HCT116 (cell line): ENCODE measurements around the gene MAP9. TPM values are rescaled to one million over a fixed set of nuclear protein-coding genes. Genes with fewer than 3 reads are reported as not detected.

Experiments used
- ATAC-seq: fragments of 200-7000 bp; cut with Tn5 transposase; 2 replicates; pipeline ENCODE4 v1.9.1; 2020; ENCODE audit warnings: mild to moderate bottlenecking, moderate library complexity
- BruUV-seq: library from RNA; stranded (reverse); fragments of 400-500 nt; replicated peaks from 2 replicates; lab custom pipeline; 2021; lab: Mats Ljungman, UMichigan
- CTCF ChIA-PET: fragments of 300-600 bp; sonication (Branson Sonifier 250); formaldehyde crosslinking; loops from one replicate; lab custom pipeline; 2021; ENCODE audit warnings: antibody characterized with exemption; lab: Charles Lee
- POLR2A ChIA-PET: fragments of 300-600, 350-600 bp; sonication (Branson Sonifier 250); formaldehyde crosslinking; loops from one replicate; lab custom pipeline; 2021; ENCODE audit warnings: antibody characterized with exemption; lab: Charles Lee
- RAD21 ChIA-PET, 2 experiments: fragments of 300-600 bp; sonication (Branson Sonifier 250); formaldehyde crosslinking; loops; one replicate each; lab custom pipeline; 2023; ENCODE audit warnings: low total read pairs in 2 of 2; ENCODE audit not compliant: uncharacterized antibody in 2 of 2, unreplicated experiment in 2 of 2, low non-redundant PET in 1 of 2; lab: Charles Lee
- DNase-seq: peaks from one replicate; pipeline ENCODE4 v3.0.0-alpha.2; 2010; ENCODE audit warnings: low read depth, low spot score
- H2AFZ ChIP-seq: fragments of 200-600 bp; shearing (Covaris generic), sonication (generic); 2 replicates; pipeline ENCODE4 v1.6.1; 2017; ENCODE audit warnings: low read depth, mixed run types, mixed read lengths, antibody characterized with exemption, low read length; ENCODE audit not compliant: poor library complexity, severe bottlenecking
- H3K27ac ChIP-seq: 2 replicates; pipeline ENCODE4 v1.5.1; 2012; ENCODE audit warnings: low read depth, low read length
- H3K27me3 ChIP-seq: fragments of 200-600 bp; sonication (generic); 2 replicates; pipeline ENCODE4 v1.6.1; 2016; ENCODE audit warnings: mixed run types, low read length, mixed read lengths; ENCODE audit not compliant: insufficient read depth
- H3K36me3 ChIP-seq, 2 experiments: fragments of 200-500 bp in 1 of 2; fragments of 200-600 bp in 1 of 2; sonication (Bioruptor generic) in 1 of 2; sonication (generic) in 1 of 2; 2 replicates each; pipeline versions ENCODE4 v1.5.1 to v1.6.1; 2014 to 2016; ENCODE audit warnings: low read length in 2 of 2, inconsistent platforms in 1 of 2, mixed read lengths in 1 of 2, mixed run types in 1 of 2; ENCODE audit not compliant: insufficient read depth in 2 of 2, control insufficient read depth in 1 of 2
- H3K4me1 ChIP-seq, 2 experiments: fragments of 200-600 bp in 1 of 2; sonication (generic) in 1 of 2; 2 replicates each; pipeline versions ENCODE4 v1.5.1 to v1.6.1; 2012 to 2017; ENCODE audit warnings: low read length in 2 of 2, inconsistent platforms in 1 of 2, mild to moderate bottlenecking in 1 of 2, mixed read lengths in 1 of 2, mixed run types in 1 of 2, moderate library complexity in 1 of 2; ENCODE audit not compliant: insufficient read depth in 2 of 2, control insufficient read depth in 1 of 2
- H3K4me2 ChIP-seq: fragments of 200-600 bp; sonication (generic); 2 replicates; pipeline ENCODE4 v1.6.1; 2017; ENCODE audit warnings: mixed run types, low read length, mixed read lengths
- H3K4me3 ChIP-seq, 2 experiments: fragments of 200-600 bp in 1 of 2; sonication (generic) in 1 of 2; replicated peaks in 1 of 2; 2 replicates each; pipeline ENCODE4 v1.5.1; 2011 to 2016; ENCODE audit warnings: low read length in 2 of 2, control low read depth in 1 of 2, low read depth in 1 of 2, mild to moderate bottlenecking in 1 of 2, mixed read lengths in 1 of 2, mixed run types in 1 of 2
- H3K79me2 ChIP-seq: fragments of 200-600 bp; sonication (generic); 2 replicates; pipeline ENCODE4 v1.6.1; 2017; ENCODE audit warnings: mild to moderate bottlenecking, mixed run types, low read length, moderate library complexity, mixed read lengths; ENCODE audit not compliant: insufficient read depth
- H3K9ac ChIP-seq: fragments of 200-600 bp; sonication (generic); 2 replicates; pipeline ENCODE4 v1.6.1; 2016; ENCODE audit warnings: low read length, mixed read lengths
- H3K9me2 ChIP-seq: fragments of 200-600 bp; sonication (generic), shearing (Covaris generic); 2 replicates; pipeline ENCODE4 v1.6.1; 2017; ENCODE audit warnings: mixed run types, mild to moderate bottlenecking, moderate library complexity; ENCODE audit not compliant: insufficient read depth
- H3K9me3 ChIP-seq, 2 experiments: fragments of 200-500 bp in 1 of 2; fragments of 200-600 bp in 1 of 2; sonication (Bioruptor generic) in 1 of 2; sonication (generic) in 1 of 2; 2 replicates each; pipeline ENCODE4 v1.6.1; 2014 to 2017; ENCODE audit warnings: low read length in 2 of 2, mixed read lengths in 2 of 2, inconsistent platforms in 1 of 2, low read depth in 1 of 2, mild to moderate bottlenecking in 1 of 2, mixed run types in 1 of 2, moderate library complexity in 1 of 2; ENCODE audit not compliant: control insufficient read depth in 1 of 2, insufficient read depth in 1 of 2
- H4K20me1 ChIP-seq: fragments of 200-600 bp; sonication (generic), shearing (Covaris generic); 2 replicates; pipeline ENCODE4 v1.6.1; 2017; ENCODE audit warnings: mixed run types, mild to moderate bottlenecking, moderate library complexity; ENCODE audit not compliant: insufficient read depth
- ATF3 ChIP-seq: IDR thresholded peaks from 2 replicates; pipeline ENCODE4 v1.6.1; 2012
- CBX3 ChIP-seq: IDR thresholded peaks from 2 replicates; pipeline ENCODE4 v1.6.1; 2012; ENCODE audit warnings: low read depth
- CTCF ChIP-seq, 3 experiments: fragments of 200-600 bp in 1 of 3; sonication (generic) in 1 of 3; IDR thresholded peaks in 2 of 3; conservative IDR thresholded peaks in 1 of 3; 2 replicates each; pipeline ENCODE4 v1.5.1; 2012 to 2017; ENCODE audit warnings: low read depth in 2 of 3, low read length in 2 of 3, antibody characterized with exemption in 1 of 3, borderline replicate concordance in 1 of 3, control low read depth in 1 of 3, mild to moderate bottlenecking in 1 of 3, mixed read lengths in 1 of 3, mixed run types in 1 of 3, moderate library complexity in 1 of 3; ENCODE audit not compliant: insufficient read depth in 1 of 3
- EGR1 ChIP-seq: IDR thresholded peaks from 2 replicates; pipeline ENCODE4 v1.6.1; 2012; ENCODE audit warnings: low read depth
- ELF1 ChIP-seq: IDR thresholded peaks from 2 replicates; pipeline ENCODE4 v1.6.1; 2012; ENCODE audit warnings: low read depth, borderline replicate concordance
- EZH2phosphoT487 ChIP-seq: fragments of 200-600 bp; IDR thresholded peaks from 2 replicates; pipeline ENCODE4 v1.6.1; 2018; ENCODE audit warnings: antibody characterized with exemption, borderline replicate concordance
- JUND ChIP-seq: IDR thresholded peaks from 2 replicates; pipeline ENCODE4 v1.6.1; 2012
- MAX ChIP-seq: IDR thresholded peaks from 2 replicates; pipeline ENCODE4 v1.6.1; 2012
- POLR2A ChIP-seq: IDR thresholded peaks from 2 replicates; pipeline ENCODE4 v1.7.0; 2011; ENCODE audit warnings: borderline replicate concordance; ENCODE audit not compliant: insufficient read depth, insufficient read length; ENCODE audit errors: extremely low read depth
- POLR2AphosphoS5 ChIP-seq: IDR thresholded peaks from 2 replicates; pipeline ENCODE4 v1.6.1; 2011; ENCODE audit warnings: mild to moderate bottlenecking, low read depth, low read length, moderate library complexity
- REST ChIP-seq: IDR thresholded peaks from 2 replicates; pipeline ENCODE4 v1.6.1; 2012; ENCODE audit warnings: low read depth
- SIN3A ChIP-seq: IDR thresholded peaks from 2 replicates; pipeline ENCODE4 v1.6.1; 2012; ENCODE audit warnings: low read depth
- SP1 ChIP-seq: IDR thresholded peaks from 2 replicates; pipeline ENCODE4 v1.6.1; 2012; ENCODE audit warnings: low read depth
- TCF7L2 ChIP-seq: IDR thresholded peaks from 2 replicates; pipeline ENCODE4 v1.7.0; 2011; ENCODE audit warnings: borderline replicate concordance, inconsistent platforms; ENCODE audit not compliant: insufficient read depth, insufficient read length; ENCODE audit errors: extremely low read depth
- YY1 ChIP-seq: IDR thresholded peaks from 2 replicates; pipeline ENCODE4 v1.6.1; 2011; ENCODE audit warnings: low read length, low read depth, moderate library complexity, mild to moderate bottlenecking; ENCODE audit not compliant: insufficient replicate concordance; ENCODE audit errors: extremely low read depth
- ZNF274 ChIP-seq: fragments of 200-500 bp; sonication (Bioruptor generic); IDR thresholded peaks from 2 replicates; pipeline ENCODE4 v1.6.1; 2014; ENCODE audit warnings: mild to moderate bottlenecking, low read depth, low read length, inconsistent platforms
- intact Hi-C: fragments of 100-400 bp; cut with micrococcal nuclease; formaldehyde crosslinking; loops from 2 replicates; pipeline ENCODE4 v1.10.0; 2022
- total RNA-seq: library from RNA; stranded (reverse); gene quantifications from one replicate; pipeline ENCODE4 v1.2.1, GENCODE V29; 2021; ENCODE audit not compliant: unreplicated experiment

The MAP9 gene
- total RNA-seq, 1 experiment from 2014 or later, result 0.32 TPM

- H4K20me1 ChIP-seq, result no peaks in the 10 kb centered on the region
- ATAC-seq (0 out of 2 replicates have a peak, but pooled peaks have one; percentile 34), DNase-seq (no peak)
- no peak overlapping the region for H2AFZ ChIP-seq
- POLR2A ChIA-PET, result no interaction called here
- H3K4me2 ChIP-seq, result no peak overlapping the region
- H3K27me3 ChIP-seq, result no peaks in the 10 kb centered on the region
- CTCF ChIA-PET, result no interaction called here
- H3K9me3 ChIP-seq, result no peaks in the 10 kb centered on the region
- TF ChIP-seq CBX3 (0 out of 2 replicates have a peak, but pooled peaks have one; percentile 27), SIN3A (no peak)
- RAD21 ChIA-PET, result no interaction called here
- no TSS peak for BruUV-seq
- no peaks in the 10 kb centered on the region for H3K36me3 ChIP-seq
- H3K9me2 ChIP-seq, result no peaks in the 10 kb centered on the region
- no peaks in the 10 kb centered on the region for H3K79me2 ChIP-seq
- H3K4me1 ChIP-seq, result peaks cover 0 to 8% of the 10 kb centered on the region in 2 experiments; a peak in 1 of 4 replicates
- no peak overlapping the region for H3K4me3 ChIP-seq
- no peak overlapping the region for H3K9ac ChIP-seq
- intact Hi-C loops, result no loop called here
- no peak overlapping the region for H3K27ac ChIP-seq
Observed at GRCh38 chr4:155339588-155339987, 37.2 kb downstream of the MAP9 start.

GRCh38 chr4:155338196-155338595, 38.6 kb downstream of the MAP9 start:
- CTCF ChIA-PET, result no interaction called here
- no TSS peak for BruUV-seq
- no peaks in the 10 kb centered on the region for H3K9me3 ChIP-seq
- TF ChIP-seq TCF7L2 (no peak), ZNF274 (no peak), ELF1 (no peak), POLR2AphosphoS5 (no peak), CTCF (IDR thresholded peaks at IDR 0.05 in 2 of 3, conservative IDR thresholded peaks at IDR 0.05 in 1 of 3; ENCODE audit: borderline replicate concordance in 1 of 3, insufficient read depth in 1 of 3, low read depth in 2 of 3, low read length in 2 of 3) (no peak), JUND (no peak), EGR1 (no peak), POLR2A (no peak), ATF3 (no peak), SP1 (no peak), MAX (no peak), EZH2phosphoT487 (no peak), YY1 (no peak), REST (no peak)

More at GRCh38 chr4:155338196-155338595, 38.6 kb downstream of the MAP9 start:
- ChIA-PET RAD21 (no interaction called here), POLR2A (no interaction called here)
- H3K9me2 ChIP-seq, result no peaks in the 10 kb centered on the region
- H3K4me1 ChIP-seq, result peaks cover 0 to 8% of the 10 kb centered on the region in 2 experiments; a peak in 1 of 4 replicates
- no peak for DNase-seq
- no peak overlapping the region for H3K4me3 ChIP-seq
- no peaks in the 10 kb centered on the region for H3K79me2 ChIP-seq
- no peaks in the 10 kb centered on the region for H3K36me3 ChIP-seq
- H3K9ac ChIP-seq, result no peak overlapping the region
- intact Hi-C loops, result no loop called here
- H3K4me2 ChIP-seq, result no peak overlapping the region
- no peak overlapping the region for H3K27ac ChIP-seq
- no peaks in the 10 kb centered on the region for H3K27me3 ChIP-seq
- no peak overlapping the region for H2AFZ ChIP-seq
- ATAC-seq, result no peak
- H4K20me1 ChIP-seq, result no peaks in the 10 kb centered on the region
